ENCODE data around the gene NDNF. TPM values are rescaled to one million over a fixed set of nuclear protein-coding genes. Genes with fewer than 3 reads are reported as not detected.

Gene NDNF
- total RNA-seq, 1 experiment from 2014 or later: 2.4 TPM

DNA sequence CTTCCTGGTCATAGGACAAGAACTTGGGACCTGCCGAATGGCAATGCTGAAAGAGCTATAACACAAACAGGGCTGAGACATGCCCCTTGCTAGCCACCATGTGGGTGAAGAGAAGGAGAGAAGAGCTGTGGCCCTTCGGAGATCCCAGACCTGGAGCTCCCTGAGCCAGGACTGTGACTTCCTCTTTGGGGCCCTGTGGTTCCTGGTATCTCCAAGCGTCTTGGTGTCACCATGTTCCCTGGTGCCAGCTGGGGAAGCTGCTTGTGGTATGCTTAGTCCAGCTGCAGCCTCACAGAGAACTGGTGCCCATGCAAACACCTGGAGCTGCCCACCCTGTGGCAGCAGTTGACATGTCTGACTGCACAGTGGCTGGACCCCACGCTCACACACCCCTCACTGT is 68.5 kb downstream of the NDNF start:
- TF ChIP-seq ZNF121 (CRISPR knock-in tag; IDR thresholded peaks at IDR 0.05) (no peak), ZNF416 (CRISPR knock-in tag; IDR thresholded peaks at IDR 0.05) (no peak), ZNF138 (CRISPR knock-in tag; conservative IDR thresholded peaks at IDR 0.05) (no peak), MXD4 (CRISPR knock-in tag; IDR thresholded peaks at IDR 0.05; ENCODE audit: borderline replicate concordance) (no peak), IRF2 (CRISPR knock-in tag; IDR thresholded peaks at IDR 0.05; ENCODE audit: borderline replicate concordance, low read depth) (no peak), FOXK1 (CRISPR knock-in tag; IDR thresholded peaks at IDR 0.05) (no peak), RELA (CRISPR knock-in tag; IDR thresholded peaks at IDR 0.05; ENCODE audit: borderline replicate concordance) (no peak)
- TF ChIP-seq, protein P1, sequence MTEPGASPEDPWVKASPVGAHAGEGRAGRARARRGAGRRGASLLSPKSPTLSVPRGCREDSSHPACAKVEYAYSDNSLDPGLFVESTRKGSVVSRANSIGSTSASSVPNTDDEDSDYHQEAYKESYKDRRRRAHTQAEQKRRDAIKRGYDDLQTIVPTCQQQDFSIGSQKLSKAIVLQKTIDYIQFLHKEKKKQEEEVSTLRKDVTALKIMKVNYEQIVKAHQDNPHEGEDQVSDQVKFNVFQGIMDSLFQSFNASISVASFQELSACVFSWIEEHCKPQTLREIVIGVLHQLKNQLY (CRISPR knock-in tag; IDR thresholded peaks at IDR 0.05): no peak
- TF ChIP-seq, protein P2, sequence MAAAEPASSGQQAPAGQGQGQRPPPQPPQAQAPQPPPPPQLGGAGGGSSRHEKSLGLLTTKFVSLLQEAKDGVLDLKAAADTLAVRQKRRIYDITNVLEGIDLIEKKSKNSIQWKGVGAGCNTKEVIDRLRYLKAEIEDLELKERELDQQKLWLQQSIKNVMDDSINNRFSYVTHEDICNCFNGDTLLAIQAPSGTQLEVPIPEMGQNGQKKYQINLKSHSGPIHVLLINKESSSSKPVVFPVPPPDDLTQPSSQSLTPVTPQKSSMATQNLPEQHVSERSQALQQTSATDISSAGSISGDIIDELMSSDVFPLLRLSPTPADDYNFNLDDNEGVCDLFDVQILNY (CRISPR knock-in tag; IDR thresholded peaks at IDR 0.05): no peak
- TF ChIP-seq, protein P3, sequence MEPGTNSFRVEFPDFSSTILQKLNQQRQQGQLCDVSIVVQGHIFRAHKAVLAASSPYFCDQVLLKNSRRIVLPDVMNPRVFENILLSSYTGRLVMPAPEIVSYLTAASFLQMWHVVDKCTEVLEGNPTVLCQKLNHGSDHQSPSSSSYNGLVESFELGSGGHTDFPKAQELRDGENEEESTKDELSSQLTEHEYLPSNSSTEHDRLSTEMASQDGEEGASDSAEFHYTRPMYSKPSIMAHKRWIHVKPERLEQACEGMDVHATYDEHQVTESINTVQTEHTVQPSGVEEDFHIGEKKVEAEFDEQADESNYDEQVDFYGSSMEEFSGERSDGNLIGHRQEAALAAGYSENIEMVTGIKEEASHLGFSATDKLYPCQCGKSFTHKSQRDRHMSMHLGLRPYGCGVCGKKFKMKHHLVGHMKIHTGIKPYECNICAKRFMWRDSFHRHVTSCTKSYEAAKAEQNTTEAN (CRISPR knock-in tag; IDR thresholded peaks at IDR 0.05): no peak
- DNase-seq (ENCODE audit: low spot score) (no peak), ATAC-seq (no peak)
- H3K27ac Mint-ChIP-seq: no peak overlapping the region
- no peak overlapping the region for H3K4me3 Mint-ChIP-seq
- H3K27me3 Mint-ChIP-seq (ENCODE audit: low read depth): no peaks in the 10 kb centered on the region; the same call in 1 of the 2 replicates
- H3K36me3 Mint-ChIP-seq: peaks cover 7% of the 10 kb centered on the region
- POLR2A ChIA-PET: no interaction called here
- peaks cover 20% of the 10 kb centered on the region for H3K9me3 Mint-ChIP-seq
- CTCF ChIA-PET: no interaction called here
- H3K4me1 Mint-ChIP-seq: peaks cover under 1% of the 10 kb centered on the region

DNA sequence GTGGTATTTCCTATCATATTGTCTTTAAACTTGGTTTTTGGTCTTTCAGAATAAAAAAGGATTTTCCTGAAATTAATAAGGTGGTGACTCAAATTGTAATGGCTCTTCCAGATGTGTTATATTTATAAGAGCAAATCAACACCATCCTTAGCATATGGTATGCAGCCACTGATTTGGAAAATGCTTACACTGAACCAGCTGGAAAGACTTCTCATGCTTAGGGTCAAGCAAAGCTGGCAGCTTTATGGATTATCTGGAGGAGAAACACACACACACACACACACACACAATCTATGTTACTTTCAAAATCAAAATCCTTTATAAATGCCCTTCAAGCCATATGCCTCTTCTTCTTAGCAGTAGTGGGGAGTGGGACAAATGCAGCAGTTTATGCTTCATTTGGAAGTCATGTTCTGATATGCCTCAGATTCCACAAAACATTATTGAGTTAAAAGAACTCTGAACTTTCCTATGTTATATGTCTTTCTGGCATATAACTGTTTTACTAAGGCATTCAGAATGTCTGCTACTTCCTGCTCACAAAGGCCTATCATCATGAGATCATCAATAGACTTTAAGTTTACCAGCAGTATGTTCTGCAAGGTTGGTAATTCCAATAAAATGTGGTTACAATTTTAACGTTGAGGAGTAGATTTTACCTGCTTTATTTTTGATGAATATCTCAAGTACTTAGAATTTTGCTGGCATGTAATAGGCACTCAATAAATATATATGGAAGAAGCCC is 76.9 kb downstream of the NDNF start:
- Mint-ChIP-seq H3K27me3 (ENCODE audit: low read depth) (no peaks in the 10 kb centered on the region), H3K27ac (no peak overlapping the region), H3K4me1 (peaks cover 11% of the 10 kb centered on the region), H3K9me3 (peaks cover 16% of the 10 kb centered on the region), H3K36me3 (peaks cover 2% of the 10 kb centered on the region; the same call in 1 of the 2 replicates), H3K4me3 (no peak overlapping the region)
- ChIA-PET CTCF (interaction anchor here (1.1 kb wide), 1 partner anchor 18 kb away, joined by 4 read pairs; no protein-coding TSS in a partner anchor), POLR2A (no interaction called here)
- ATAC-seq (no peak), DNase-seq (ENCODE audit: low spot score) (no peak)
- TF ChIP-seq, protein P4, sequence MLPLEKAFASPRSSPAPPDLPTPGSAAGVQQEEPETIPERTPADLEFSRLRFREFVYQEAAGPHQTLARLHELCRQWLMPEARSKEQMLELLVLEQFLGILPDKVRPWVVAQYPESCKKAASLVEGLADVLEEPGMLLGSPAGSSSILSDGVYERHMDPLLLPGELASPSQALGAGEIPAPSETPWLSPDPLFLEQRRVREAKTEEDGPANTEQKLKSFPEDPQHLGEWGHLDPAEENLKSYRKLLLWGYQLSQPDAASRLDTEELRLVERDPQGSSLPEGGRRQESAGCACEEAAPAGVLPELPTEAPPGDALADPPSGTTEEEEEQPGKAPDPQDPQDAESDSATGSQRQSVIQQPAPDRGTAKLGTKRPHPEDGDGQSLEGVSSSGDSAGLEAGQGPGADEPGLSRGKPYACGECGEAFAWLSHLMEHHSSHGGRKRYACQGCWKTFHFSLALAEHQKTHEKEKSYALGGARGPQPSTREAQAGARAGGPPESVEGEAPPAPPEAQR (CRISPR knock-in tag; IDR thresholded peaks at IDR 0.05): no peak
- TF ChIP-seq OVOL2 (CRISPR knock-in tag; IDR thresholded peaks at IDR 0.05; ENCODE audit: borderline replicate concordance): no peak
- no peak for TF ChIP-seq ZBTB21 (CRISPR knock-in tag; IDR thresholded peaks at IDR 0.05; ENCODE audit: borderline replicate concordance)
- no peak for TF ChIP-seq CREB1 (CRISPR knock-in tag; IDR thresholded peaks at IDR 0.05)

DNA sequence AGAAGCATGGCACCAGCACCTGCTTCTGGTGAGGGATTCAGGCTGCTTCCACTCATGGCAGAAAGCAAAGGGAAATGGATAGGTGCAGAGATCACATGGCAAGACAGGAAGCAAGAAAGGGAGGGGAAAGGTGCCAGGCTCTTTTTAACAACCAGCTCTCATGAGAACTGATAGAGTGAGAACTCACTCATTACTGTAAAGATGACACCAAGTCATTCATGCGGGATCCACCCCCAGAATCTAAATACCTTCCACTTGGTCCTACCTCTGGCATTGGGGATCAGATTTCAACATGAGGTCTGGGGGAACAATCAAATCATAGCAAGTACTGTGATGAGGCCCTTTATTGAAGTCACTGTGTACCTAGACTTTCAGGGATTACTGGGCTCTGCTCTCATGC is 77.8 kb downstream of the NDNF start:
- ATAC-seq (peak; percentile 61), DNase-seq (ENCODE audit: low spot score) (no peak)
- H3K4me3 Mint-ChIP-seq: no peak overlapping the region
- no peaks in the 10 kb centered on the region for H3K27me3 Mint-ChIP-seq (ENCODE audit: low read depth)
- peaks cover 16% of the 10 kb centered on the region for H3K9me3 Mint-ChIP-seq
- ChIA-PET POLR2A (no interaction called here), CTCF (interaction anchor here (1.1 kb wide), 1 partner anchor 17 kb away, joined by 4 read pairs; no protein-coding TSS in a partner anchor)
- no peak overlapping the region for H3K27ac Mint-ChIP-seq
- peaks cover 11% of the 10 kb centered on the region for H3K4me1 Mint-ChIP-seq
- peaks cover 2% of the 10 kb centered on the region; the same call in 1 of the 2 replicates for H3K36me3 Mint-ChIP-seq
- TF ChIP-seq HMGA2 (CRISPR knock-in tag; IDR thresholded peaks at IDR 0.05): no peak
- TF ChIP-seq ZNF138 (CRISPR knock-in tag; conservative IDR thresholded peaks at IDR 0.05): no peak
- TF ChIP-seq ESRRA (CRISPR knock-in tag; IDR thresholded peaks at IDR 0.05; ENCODE audit: borderline replicate concordance): no peak
- TF ChIP-seq ZNF416 (CRISPR knock-in tag; IDR thresholded peaks at IDR 0.05): no peak
- no peak for TF ChIP-seq OVOL2 (CRISPR knock-in tag; IDR thresholded peaks at IDR 0.05; ENCODE audit: borderline replicate concordance)
- TF ChIP-seq, protein P5, sequence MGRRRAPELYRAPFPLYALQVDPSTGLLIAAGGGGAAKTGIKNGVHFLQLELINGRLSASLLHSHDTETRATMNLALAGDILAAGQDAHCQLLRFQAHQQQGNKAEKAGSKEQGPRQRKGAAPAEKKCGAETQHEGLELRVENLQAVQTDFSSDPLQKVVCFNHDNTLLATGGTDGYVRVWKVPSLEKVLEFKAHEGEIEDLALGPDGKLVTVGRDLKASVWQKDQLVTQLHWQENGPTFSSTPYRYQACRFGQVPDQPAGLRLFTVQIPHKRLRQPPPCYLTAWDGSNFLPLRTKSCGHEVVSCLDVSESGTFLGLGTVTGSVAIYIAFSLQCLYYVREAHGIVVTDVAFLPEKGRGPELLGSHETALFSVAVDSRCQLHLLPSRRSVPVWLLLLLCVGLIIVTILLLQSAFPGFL (CRISPR knock-in tag; IDR thresholded peaks at IDR 0.05; ENCODE audit: borderline replicate concordance): no peak
- TF ChIP-seq, protein P6, sequence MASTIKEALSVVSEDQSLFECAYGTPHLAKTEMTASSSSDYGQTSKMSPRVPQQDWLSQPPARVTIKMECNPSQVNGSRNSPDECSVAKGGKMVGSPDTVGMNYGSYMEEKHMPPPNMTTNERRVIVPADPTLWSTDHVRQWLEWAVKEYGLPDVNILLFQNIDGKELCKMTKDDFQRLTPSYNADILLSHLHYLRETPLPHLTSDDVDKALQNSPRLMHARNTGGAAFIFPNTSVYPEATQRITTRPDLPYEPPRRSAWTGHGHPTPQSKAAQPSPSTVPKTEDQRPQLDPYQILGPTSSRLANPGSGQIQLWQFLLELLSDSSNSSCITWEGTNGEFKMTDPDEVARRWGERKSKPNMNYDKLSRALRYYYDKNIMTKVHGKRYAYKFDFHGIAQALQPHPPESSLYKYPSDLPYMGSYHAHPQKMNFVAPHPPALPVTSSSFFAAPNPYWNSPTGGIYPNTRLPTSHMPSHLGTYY (CRISPR knock-in tag; IDR thresholded peaks at IDR 0.05): no peak
- TF ChIP-seq, protein P7, sequence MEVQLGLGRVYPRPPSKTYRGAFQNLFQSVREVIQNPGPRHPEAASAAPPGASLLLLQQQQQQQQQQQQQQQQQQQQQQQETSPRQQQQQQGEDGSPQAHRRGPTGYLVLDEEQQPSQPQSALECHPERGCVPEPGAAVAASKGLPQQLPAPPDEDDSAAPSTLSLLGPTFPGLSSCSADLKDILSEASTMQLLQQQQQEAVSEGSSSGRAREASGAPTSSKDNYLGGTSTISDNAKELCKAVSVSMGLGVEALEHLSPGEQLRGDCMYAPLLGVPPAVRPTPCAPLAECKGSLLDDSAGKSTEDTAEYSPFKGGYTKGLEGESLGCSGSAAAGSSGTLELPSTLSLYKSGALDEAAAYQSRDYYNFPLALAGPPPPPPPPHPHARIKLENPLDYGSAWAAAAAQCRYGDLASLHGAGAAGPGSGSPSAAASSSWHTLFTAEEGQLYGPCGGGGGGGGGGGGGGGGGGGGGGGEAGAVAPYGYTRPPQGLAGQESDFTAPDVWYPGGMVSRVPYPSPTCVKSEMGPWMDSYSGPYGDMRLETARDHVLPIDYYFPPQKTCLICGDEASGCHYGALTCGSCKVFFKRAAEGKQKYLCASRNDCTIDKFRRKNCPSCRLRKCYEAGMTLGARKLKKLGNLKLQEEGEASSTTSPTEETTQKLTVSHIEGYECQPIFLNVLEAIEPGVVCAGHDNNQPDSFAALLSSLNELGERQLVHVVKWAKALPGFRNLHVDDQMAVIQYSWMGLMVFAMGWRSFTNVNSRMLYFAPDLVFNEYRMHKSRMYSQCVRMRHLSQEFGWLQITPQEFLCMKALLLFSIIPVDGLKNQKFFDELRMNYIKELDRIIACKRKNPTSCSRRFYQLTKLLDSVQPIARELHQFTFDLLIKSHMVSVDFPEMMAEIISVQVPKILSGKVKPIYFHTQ (CRISPR knock-in tag; IDR thresholded peaks at IDR 0.05): no peak
- TF ChIP-seq TCF7 (CRISPR knock-in tag; IDR thresholded peaks at IDR 0.05; ENCODE audit: low read depth): no peak
- TF ChIP-seq SP1 (CRISPR knock-in tag; conservative IDR thresholded peaks at IDR 0.05): no peak
- TF ChIP-seq GABPB1 (CRISPR knock-in tag; IDR thresholded peaks at IDR 0.05): no peak

Measured in WTC11 (cell line).